NT2/D1 (cell line): ENCODE data around the gene HOXD8.

Experiments
- SUZ12 ChIP-seq: IDR thresholded peaks from 2 replicates; pipeline ENCODE4 v1.6.1; 2011; ENCODE audit not compliant: insufficient read length, insufficient read depth; ENCODE audit errors: extremely low read depth
- ZNF274 ChIP-seq: IDR thresholded peaks from 2 replicates; pipeline ENCODE4 v1.6.1; 2011; ENCODE audit warnings: mild to moderate bottlenecking, low read depth, low read length

DNA sequence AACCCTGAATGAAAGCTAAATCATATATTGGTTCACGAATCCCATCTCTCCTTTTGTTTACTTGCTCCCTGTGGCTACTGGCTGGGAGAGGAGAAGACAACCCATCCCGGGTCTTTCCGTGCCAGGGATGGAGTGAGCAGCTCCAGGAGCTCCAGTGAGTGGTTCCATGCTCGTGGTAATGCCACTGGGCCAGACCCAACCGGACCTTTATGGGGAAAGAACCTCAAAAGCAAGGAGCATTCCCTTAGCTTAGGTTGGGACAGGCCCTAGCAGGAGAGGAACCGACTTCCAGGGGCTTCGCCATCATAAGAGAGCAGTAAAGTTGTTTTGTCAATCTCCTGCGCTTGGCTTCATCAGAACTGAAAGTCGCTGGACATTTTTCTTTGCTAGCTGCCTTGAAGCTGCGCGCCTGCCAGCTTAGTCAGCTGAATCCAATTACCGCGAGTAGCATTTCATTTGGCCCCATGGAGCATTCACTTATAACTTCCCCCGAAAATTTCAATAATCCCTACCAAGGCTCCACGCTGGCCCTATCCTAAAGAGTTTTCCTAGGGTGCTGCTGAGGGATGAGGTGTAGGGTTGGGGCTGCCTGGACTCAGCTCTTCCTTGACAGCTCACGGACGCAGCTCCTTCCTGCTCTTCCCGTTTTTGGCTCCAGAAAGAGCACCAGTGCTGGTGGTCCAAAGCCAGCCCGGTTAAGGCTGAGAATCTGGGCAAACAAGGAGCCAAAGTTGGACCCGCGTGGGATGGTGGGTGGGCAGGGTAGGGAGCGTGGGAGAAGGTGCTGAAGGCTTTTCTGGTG lies 32.5 kb downstream of the HOXD8 start:
- no peak for TF ChIP-seq ZNF274
- TF ChIP-seq SUZ12 = peak; percentile 66
